IPS DF 19.7 (cell line): ENCODE data around the gene SEMA3B.
"Not testable (repeated sequence)": the region's sequence is repeated elsewhere in the genome, so short reads cannot be mapped to it uniquely, and the experiment has no call there.

Source experiments
- DNase-seq: peaks from one replicate; pipeline ENCODE4 v3.0.0-alpha.2; 2013; ENCODE audit warnings: low read depth, low spot score

Gene SEMA3B

DNA sequence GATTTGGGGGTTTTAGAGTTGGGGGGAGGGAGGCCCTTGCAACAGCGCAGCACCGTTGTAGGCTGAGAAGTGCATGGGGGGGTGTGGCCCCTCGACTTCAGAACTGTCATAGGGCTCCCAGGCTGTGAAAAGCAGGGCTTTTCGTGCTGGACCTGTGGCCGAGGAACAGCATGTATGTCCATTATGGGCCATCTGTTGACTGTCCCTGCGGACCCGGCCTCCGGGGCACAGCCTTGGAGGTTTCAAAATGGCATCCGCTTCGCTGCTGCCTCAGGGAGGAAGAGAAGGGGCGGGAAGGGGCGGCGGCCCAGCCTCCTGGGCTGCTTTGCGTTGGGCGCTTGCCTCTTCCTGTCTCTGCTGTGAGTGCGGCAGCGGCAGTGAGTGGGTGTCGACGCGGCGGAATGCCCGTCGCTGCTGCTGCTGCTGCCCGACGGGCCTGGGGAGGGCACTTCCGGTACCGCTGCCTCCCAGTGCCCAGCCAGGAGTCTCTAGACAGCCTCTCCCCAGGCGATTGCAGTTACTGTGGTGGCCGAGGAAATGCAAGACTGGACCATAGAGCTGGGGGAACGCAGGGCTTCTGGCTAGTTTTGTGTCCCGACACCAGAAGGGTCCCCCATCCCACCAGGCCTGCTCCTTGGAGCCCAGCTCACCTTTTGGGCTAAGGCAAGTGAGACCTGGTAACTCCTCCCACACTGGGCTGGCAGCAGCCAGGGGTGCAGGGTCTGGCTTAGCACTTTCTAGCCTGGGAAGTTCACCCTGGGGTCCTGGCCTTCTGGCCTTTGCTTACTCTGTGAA is 31.0 kb upstream of the SEMA3B start:
- no peak for DNase-seq

DNA sequence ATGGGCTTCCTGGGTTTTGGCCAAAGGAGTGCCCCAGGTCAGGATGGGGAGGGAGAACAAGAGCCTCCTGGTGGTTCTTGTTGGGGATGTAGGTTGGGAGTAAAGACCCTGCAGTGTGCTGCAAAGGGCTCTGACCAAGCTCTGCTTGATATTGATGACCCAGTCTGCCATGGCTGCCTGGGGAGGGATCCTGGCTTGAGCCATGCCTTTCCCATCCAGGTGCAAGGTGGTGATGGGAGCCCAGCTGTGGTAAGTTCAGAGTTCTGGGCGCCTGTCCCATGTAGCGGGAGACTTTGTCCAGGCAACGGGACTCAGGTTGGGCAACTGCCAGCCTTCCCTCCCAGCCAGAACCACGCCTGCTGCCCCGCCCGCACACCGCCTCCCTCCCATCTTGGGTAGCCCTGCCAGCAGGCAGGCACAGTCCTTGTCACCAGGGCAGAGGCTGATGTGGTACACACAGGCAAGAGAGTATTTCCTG is 30.4 kb upstream of the SEMA3B start:
- no peak for DNase-seq

DNA sequence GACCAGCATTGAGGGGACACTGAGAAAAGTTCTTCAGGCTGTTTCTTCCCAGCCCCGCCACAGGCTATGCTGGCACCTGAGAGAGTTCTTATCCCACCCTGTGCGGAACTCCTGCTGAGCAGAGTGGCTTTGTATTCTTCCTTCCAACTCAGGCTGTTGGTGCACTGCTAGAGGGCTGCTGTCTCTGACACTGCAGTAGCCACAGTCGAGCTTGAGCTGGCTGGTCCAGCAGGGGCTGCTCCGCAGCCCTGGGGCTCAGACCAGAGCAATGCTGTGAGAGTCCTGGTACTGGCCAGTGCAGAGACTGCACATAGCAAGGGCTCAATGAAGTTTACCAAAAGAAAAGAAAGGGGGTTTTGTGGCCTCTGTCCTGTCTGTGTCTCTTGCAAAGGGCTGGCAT is 29.3 kb upstream of the SEMA3B start:
- no peak for DNase-seq

DNA sequence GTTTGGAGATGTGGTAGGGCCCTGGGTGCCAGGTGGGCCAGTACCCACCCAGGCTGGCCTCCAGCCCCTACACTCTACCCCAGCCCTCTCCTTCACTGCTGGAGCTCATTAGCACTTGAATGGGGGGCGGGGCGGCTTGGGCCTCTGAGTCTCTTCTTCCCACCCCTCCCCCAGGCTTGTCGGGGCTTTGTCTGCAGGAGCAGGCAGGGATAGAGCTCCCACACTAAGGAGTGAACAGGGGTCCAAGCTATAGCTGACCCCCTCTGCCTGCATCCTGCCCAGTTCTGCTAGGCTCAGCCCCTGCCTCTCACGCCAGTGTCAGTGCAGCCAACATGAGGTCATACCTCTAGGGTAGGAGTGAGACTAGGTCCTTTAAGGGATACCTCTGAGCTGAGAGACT is 27.8 kb upstream of the SEMA3B start:
- no peak for DNase-seq

DNA sequence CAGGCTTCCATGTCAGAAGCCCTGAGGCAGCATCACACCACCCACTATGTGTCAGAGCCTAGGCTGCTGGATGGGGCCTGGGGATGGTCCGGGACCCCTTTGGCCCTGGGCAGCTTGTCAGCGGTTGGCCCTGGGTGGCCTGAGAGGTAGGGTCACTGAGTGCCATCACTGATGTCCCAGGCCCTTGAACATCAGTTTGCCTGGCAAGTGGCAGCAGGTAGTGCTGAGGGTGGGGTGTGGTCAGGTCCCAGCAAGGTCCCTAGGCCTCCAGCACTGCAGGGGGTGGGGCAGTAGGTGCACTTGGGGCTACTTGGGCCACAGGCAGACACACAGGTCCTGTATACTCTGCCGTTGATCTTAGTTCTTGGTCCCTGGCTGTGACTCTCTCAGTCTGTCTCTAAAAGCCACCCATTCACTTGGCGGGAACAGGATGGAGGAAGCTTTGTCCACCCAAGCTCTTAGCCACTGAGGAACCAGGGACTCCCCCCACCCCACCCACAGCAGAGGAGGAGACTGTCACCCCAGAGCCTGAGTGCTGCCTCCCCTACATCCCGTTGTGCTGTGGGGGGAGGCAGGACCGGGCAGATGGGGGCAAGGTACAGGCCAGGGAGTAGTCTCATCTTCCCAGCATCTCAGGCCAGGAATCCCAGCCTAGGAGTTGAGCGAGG is 27.1 kb upstream of the SEMA3B start:
- DNase-seq = no peak

DNA sequence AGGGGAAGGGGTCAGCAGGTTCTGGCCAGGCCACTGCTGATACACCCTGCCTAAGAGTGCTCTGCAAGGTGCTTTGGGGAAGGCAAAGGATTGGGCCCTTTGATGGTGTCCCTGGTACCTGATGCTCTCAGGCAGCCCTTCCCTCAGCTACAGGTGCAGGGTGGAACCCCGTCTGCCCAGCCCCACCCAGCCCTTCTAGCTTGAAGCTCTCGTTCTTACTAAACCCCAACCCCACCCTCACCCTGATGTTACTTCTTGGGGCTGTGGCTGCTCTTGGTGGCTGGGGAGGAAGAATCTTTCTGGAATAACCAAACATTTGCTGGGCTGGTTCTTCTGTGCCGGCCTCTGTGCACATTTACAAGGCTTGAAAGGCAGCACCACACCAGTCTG is 26.6 kb upstream of the SEMA3B start:
- DNase-seq = no peak

DNA sequence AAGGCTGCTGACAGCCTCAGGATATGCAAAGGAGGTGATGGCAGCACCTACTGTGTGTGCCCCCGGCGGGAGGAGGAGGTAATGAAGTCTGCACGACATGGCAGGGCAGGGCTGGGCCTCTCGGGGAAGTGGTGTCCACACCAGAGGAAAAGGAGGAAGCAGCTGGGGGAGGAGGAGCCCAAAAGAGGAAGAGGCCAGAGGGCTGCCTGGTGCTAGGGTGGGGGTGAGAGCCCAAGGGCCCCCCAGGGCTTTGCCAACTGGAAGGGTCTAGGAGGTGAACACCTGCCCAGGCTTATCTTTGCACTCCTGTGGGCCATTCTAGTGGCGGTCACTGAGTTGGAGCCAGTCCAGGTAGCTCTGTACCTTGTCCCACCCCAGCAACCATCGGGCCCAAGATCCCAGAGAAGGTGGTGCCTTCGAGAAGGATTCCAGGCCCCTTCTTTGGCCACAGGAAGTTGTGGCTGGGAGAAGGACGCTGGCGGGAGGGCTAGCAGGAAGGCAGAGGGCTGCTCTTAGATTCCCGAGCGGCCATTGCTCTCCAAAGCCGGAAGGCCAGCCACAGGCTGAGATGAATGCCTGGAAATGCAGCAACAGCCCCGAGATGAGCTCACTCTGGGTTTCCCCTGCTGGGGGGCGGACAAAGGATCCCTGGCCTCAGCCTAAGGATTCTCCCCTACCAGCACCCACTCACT is 25.9 kb upstream of the SEMA3B start:
- DNase-seq = no peak

DNA sequence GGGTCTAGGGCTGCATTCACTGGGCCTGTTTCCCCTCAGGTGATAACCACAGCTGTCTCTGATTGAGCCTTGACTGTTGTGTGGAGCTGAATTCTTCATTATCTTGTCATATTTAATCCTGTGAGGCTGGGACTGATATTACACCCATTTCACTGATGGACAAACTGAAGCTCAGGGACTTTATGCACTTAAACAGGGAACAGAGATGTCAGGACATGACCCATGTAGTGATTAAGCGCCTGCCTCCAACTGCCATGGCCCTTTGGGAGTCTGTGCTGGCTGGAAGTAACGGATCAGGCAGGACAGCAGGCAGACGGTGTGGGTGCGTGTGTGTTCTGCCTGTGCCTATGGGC is 25.4 kb upstream of the SEMA3B start:
- no peak for DNase-seq

DNA sequence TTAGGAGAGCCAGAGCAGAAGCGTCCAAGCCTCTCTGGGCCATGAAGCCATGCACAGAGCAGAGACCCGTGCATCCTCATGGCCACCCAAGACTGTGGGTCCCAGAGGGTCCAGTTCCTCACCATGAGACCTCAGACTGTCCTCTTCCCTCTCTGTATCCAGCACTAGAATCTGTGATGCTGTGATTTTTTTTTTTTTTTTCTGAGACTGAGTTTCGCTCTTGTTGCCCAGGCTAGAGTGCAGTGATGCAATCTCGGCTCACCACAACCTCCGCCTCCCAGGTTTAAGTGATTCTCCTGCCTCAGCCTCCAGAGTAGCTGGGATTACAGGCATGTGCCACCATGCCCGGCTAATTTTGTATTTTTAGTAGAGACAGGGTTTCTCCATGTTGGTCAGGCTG is 24.1 kb upstream of the SEMA3B start:
- DNase-seq = not testable (repeated sequence)

DNA sequence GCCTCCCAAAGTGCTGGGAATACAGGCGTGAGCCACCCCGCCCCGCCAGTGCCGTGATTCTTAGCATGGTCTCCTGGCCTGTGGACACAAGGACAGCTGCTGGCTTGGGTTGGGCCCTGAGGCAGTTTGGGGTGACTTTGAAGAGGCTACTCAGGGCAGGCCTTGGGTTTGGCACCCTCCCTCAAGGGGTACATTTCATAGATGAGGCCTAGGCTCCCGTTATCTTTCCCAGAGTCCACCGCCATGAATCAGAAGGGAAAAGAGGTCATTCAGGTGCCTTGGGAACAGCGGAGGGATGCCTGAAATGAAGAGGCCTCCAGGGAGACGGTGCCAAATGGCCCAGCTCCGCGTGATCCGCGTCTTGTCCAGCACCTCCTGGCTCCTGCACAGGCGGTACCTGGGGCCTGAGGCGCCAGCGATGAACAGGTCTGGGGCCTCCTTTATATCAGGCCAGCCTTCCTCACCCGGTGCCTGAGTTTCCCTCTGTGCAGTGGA is 23.6 kb upstream of the SEMA3B start:
- DNase-seq = no peak

DNA sequence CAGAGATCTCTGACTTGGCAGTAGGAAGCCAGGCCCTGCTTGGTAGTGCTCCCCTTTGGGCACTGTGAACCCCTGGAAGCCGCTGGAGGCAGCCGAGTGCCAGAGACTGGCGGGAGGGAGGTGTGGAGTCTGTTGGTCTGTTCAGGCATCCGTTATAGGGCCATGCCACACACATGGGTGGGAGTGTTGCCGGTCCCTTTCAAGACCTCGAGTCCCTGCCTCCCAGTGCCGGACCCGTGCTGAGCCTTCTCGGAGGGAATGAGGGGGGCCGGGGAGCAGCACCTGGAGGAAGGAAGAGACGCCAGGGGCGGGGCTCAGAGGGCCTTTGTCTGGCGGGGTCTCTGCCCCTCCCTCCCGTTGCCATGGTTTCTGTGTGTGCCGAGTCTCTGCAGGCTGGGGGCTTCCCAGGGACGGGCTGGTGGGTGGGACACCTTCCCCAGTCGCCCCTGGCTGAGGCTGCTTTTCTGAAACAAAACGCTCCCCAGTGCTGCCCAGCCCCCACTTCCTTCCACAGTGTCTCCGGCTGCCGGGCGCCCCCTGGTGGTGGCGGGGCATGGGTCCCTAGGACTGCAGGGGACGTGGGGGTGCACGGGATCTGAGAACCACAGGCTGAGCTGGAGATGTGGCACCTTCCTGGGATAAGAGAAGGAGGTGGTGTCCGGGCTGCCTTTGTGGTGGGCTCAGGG is 23.0 kb upstream of the SEMA3B start:
- DNase-seq = no peak

DNA sequence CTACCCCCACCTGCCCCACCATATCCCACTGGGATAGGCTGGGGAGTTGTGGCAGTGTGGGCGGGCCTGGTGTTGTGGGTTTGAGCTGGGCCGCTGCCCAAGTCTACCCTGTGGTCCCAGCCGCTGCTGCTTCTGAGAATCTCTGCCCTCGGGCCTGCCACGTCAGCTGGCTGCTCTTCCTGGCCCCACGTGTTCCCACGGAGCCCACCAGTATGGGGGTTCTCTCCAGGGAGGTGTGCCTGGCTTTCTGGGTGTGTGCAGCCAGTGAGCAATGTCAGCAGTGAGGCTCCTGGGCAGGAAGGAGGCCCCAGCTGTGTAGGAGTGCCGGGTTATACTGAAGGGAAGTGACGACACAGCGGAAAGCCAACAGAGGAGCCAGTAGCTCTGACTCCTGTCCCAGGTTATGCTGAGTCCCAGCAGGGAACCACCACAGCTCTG is 22.4 kb upstream of the SEMA3B start:
- DNase-seq = no peak

DNA sequence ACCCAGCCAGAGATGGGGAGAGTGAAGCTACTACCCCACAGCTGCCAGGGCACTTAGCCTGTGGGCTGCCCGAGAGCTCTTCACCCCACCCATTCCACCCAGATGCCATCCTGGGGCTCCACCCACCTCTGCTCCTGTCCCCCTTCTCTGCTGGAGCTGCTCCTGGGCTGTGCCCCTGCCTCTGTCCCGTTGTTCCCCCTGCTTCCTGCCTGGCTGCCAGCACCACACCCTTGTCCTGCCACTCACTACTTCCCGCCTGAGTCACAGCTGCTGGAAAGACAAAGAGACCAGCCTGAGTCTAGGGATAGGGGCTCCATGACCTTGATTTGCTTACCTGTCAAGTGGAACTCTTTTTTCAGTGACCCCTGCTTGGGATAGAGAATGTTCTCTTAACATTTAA is 20.6 kb upstream of the SEMA3B start:
- DNase-seq = no peak

DNA sequence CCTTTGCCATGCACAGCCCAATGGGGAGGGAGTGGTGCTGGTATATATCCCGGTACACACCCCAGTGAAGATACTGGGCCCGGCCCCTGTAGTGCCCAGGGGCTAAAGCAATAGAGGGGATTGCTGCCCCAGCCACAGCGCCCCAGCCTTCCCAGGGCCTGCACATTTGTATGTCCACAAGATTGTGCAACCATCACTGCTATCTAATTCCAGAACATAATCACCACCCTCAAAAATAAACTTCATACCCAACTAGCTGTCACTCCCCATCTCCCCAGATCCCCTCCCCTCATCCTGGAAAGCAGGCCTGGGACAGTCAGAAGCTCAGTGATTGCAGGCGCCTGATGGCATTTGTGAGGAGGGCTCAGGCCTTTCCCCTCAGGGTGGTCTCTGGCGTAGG is 19.5 kb upstream of the SEMA3B start:
- DNase-seq = no peak

DNA sequence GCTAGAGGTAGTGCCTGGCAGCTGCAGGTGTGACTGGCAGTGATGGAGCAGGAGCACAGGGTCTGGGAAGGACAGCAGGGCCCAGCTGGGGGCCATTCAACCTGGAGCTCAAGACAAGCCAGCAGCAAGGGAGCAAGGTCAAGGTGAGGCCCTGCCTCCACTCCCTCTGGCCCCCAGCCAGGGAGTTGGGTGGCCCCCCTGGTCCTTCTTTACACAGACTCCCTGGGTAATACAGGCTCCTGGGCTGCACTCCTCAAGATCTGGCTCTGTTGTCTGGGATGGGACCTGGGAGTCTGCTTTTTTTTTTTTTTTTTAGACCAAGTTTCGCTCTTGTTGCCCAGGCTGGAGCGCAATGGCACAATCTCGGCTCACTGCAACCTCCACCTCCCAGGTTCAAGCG is 18.4 kb upstream of the SEMA3B start:
- DNase-seq = no peak

DNA sequence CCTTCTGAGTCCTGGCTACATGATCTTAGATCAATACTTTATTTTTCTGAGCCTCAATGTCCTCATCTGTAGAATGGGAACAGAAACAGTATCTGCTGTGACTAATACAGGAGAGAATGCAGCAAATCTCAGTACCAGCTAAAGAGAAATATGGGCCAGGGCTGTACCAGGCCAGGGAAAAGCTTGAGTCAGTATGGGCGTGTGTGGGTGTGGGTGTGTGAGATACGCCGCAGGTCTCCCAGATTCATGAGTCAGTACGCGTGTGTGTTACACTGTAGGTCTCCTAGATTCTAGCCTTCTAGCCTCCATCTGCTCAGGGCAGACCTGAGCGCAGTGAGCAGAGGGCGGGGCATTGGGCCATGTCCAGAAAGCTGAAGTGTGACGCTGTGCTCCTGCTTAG is 17.7 kb upstream of the SEMA3B start:
- no peak for DNase-seq

DNA sequence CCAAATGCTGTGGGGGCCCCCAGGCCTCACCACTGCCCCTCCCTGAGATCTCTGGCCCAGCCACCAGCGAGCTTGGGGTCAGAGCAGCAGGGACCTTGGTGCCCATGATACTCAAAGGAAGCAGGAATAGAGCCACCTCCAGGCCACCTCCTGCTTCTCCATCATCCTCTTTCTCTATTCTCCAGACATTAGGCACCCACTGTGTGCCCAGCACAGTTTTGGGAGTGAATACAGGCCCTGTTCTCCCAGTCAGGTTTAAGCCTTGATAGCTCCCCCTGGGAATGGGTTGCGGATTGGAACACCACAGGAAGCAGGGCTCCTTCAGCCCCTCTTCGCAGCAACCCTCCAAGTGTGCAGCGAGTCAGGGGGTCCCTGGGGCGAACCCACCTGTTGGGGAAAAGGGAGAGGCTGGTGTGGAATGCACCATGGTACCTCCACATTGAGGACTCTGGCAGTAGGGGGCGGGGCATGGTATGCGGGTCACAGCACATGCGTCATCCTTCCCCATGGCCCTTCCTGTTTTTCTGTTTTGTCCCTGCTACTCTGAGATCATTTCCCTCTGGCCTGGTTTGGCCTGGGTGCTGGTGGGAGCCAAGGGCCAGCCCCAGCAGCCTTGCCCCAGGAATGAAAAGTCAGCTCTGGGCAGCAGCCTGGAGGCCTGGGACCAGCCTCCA is 14.2 kb upstream of the SEMA3B start:
- no peak for DNase-seq

DNA sequence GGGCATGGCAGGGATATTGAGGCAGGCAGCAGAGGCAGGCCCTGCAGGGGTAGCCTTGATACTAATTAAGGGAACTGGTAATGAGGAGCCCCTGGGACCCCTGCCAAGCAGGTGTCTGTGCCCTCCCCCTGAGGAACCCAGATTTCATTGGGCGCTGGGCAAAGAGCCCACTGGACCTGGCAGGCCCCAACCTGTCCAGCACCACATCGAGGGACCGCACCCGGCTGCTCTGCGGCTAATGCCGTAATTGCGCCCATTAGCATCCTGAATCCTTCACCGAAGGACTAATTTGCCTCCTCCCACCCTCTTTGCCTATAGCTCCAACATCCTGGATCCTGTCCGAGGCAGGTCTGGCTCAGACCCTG is 13.7 kb upstream of the SEMA3B start:
- DNase-seq = no peak

DNA sequence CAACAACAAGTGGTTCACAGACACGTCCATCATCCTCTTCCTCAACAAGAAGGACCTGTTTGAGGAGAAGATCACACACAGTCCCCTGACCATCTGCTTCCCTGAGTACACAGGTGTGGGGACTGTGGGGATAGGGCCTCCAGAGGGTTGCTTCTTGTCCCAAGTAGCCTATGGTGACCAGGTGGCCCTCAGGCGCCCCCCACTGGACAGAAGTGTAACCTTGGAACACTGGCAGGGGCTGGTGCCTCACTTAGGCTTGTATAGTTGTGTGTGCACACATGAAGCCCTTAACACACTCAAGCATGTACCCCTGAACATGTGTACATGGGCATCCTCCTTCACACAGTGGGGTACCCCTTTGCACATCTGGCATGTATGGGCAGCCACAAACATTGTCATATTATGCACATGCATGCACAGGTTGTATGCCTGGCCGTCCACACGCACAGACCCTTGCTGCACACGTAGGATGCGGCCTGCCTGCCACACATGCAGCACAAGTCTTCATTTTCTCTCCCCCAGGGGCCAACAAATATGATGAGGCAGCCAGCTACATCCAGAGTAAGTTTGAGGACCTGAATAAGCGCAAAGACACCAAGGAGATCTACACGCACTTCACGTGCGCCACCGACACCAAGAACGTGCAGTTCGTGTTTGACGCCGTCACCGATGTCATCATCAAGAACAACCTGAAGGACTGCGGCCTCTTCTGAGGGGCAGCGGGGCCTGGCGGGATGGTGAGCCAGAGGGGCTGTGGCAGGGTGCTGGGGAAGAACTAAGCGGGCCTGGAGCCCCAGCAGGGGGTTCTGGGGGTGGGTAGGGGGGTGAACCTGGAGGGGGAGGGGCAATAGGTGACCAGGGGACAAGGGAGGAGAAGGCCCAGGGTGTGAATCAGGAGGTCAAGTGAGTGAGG is 11.7 kb upstream of the SEMA3B start:
- no peak for DNase-seq

DNA sequence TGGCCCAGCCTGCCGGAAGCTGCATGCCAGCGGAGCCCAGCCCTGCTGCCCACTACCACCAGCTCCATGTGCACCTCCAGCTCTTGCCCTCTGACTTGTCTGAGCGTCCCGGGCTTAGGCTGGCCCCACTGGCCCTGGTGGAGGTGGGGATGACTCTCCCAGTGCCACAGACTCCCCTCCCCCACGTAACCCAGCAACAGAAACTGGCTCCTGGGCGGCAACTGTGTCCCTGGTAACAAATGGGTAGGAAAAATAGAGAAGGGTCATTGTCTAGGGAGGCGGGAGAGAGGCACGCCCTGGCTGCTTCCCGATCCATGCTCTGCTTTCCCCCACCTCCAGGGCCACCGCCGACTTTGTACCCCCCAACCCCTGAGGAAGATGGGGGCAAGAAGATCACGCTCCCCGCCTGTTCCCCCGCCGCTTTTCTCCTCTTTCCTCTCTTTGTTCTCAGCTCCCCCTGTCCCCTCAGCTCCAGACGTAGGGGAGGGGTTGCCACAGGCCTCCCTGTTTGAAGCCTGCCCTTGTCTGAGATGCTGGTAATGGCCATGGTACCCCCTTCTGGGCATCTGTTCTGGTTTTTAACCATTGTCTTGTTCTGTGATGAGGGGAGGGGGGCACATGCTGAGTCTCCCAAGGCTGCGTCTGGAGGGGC is 10.8 kb upstream of the SEMA3B start:
- no peak for DNase-seq
